ENCODE measurements around the gene MYOM3.

DNA sequence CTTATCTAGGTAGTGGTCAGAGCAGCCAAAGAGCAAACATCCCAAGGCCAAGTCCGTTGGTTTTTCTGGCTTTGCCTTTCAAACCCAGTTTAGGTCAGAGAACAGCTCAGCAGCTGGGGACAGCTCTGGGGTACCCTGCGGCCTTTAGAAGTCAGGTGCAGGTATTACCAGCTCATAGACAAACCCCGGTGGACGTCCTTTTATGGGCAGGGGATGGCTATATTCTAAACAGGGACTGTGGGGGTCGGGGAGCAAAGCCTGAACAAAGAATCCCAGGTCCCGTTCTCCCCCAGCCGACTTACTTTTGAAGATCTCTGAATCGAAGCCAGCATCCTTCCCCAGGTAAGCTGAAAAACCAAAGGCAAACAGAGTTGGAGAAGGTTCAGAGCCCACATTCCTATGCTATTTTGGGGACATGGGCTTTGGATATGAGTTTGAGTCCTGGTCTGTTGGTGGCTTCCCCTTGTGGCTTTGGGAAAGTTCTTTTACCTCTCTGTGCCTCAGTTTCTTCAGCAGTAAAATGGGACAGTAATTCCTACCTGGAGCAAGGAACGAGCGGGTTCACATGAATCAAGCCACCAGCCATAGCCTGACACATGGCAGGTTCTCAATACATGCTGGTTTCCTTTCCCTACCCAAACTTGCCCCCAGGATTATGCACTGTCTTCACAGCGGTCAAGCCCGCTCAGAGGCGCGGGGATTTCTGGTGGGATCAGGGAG is 16.6 kb downstream of the MYOM3 start:
- TF ChIP-seq, protein P1, sequence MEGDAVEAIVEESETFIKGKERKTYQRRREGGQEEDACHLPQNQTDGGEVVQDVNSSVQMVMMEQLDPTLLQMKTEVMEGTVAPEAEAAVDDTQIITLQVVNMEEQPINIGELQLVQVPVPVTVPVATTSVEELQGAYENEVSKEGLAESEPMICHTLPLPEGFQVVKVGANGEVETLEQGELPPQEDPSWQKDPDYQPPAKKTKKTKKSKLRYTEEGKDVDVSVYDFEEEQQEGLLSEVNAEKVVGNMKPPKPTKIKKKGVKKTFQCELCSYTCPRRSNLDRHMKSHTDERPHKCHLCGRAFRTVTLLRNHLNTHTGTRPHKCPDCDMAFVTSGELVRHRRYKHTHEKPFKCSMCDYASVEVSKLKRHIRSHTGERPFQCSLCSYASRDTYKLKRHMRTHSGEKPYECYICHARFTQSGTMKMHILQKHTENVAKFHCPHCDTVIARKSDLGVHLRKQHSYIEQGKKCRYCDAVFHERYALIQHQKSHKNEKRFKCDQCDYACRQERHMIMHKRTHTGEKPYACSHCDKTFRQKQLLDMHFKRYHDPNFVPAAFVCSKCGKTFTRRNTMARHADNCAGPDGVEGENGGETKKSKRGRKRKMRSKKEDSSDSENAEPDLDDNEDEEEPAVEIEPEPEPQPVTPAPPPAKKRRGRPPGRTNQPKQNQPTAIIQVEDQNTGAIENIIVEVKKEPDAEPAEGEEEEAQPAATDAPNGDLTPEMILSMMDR (IDR thresholded peaks at IDR 0.05), result no peak
- TF ChIP-seq POLR2AphosphoS5 (IDR thresholded peaks at IDR 0.05; ENCODE audit: low read depth, low read length) (no peak), SIN3A (IDR thresholded peaks at IDR 0.05; ENCODE audit: borderline replicate concordance, insufficient read depth, low read depth, low read length) (no peak)
- TF ChIP-seq, protein P2, sequence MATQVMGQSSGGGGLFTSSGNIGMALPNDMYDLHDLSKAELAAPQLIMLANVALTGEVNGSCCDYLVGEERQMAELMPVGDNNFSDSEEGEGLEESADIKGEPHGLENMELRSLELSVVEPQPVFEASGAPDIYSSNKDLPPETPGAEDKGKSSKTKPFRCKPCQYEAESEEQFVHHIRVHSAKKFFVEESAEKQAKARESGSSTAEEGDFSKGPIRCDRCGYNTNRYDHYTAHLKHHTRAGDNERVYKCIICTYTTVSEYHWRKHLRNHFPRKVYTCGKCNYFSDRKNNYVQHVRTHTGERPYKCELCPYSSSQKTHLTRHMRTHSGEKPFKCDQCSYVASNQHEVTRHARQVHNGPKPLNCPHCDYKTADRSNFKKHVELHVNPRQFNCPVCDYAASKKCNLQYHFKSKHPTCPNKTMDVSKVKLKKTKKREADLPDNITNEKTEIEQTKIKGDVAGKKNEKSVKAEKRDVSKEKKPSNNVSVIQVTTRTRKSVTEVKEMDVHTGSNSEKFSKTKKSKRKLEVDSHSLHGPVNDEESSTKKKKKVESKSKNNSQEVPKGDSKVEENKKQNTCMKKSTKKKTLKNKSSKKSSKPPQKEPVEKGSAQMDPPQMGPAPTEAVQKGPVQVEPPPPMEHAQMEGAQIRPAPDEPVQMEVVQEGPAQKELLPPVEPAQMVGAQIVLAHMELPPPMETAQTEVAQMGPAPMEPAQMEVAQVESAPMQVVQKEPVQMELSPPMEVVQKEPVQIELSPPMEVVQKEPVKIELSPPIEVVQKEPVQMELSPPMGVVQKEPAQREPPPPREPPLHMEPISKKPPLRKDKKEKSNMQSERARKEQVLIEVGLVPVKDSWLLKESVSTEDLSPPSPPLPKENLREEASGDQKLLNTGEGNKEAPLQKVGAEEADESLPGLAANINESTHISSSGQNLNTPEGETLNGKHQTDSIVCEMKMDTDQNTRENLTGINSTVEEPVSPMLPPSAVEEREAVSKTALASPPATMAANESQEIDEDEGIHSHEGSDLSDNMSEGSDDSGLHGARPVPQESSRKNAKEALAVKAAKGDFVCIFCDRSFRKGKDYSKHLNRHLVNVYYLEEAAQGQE (IDR thresholded peaks at IDR 0.05; ENCODE audit: insufficient read depth in 1 of 2, low read depth in 2 of 2, low read length in 1 of 2), result no peak
